HG03558 (cell line): ENCODE data around the gene TSKU.

Source experiments
- ATAC-seq: cut with Tn5 transposase; IDR thresholded peaks from one replicate; pipeline ENCODE4 v1.9.1; 2021; ENCODE audit warnings: moderate number of reproducible peaks; ENCODE audit not compliant: unreplicated experiment; ENCODE audit errors: extremely low read depth

The TSKU gene

GRCh38 chr11:76750746-76751145 is 32.4 kb upstream of the TSKU start:
- ATAC-seq = no peak

- no peak for ATAC-seq
Observed at GRCh38 chr11:76752321-76753143, 30.6 kb upstream of the TSKU start.

GRCh38 chr11:76753449-76753848 is 29.7 kb upstream of the TSKU start:
- no peak for ATAC-seq

- no peak for ATAC-seq
Observed at GRCh38 chr11:76753950-76754349, 29.2 kb upstream of the TSKU start.

GRCh38 chr11:76756341-76756741 is 26.8 kb upstream of the TSKU start:
- ATAC-seq = no peak

GRCh38 chr11:76758311-76758710 is 24.8 kb upstream of the TSKU start:
- no peak for ATAC-seq

GRCh38 chr11:76759092-76759491 is 24.1 kb upstream of the TSKU start:
- no peak for ATAC-seq

GRCh38 chr11:76759517-76759916 is 23.6 kb upstream of the TSKU start:
- ATAC-seq = no peak

GRCh38 chr11:76760236-76760635 is 22.9 kb upstream of the TSKU start:
- ATAC-seq = no peak

GRCh38 chr11:76761718-76762355 is 21.3 kb upstream of the TSKU start:
- no peak for ATAC-seq

- ATAC-seq = no peak
Observed at GRCh38 chr11:76762356-76762752, 20.8 kb upstream of the TSKU start.

- no peak for ATAC-seq
Observed at GRCh38 chr11:76762867-76763572, 20.1 kb upstream of the TSKU start.

GRCh38 chr11:76763573-76764346 is 19.4 kb upstream of the TSKU start:
- ATAC-seq = no peak

GRCh38 chr11:76764941-76765665 is 18.1 kb upstream of the TSKU start:
- no peak for ATAC-seq

- no peak for ATAC-seq
Observed at GRCh38 chr11:76765863-76766350, 17.2 kb upstream of the TSKU start.

- no peak for ATAC-seq
Observed at GRCh38 chr11:76766521-76766920, 16.6 kb upstream of the TSKU start.

- ATAC-seq = no peak
Observed at GRCh38 chr11:76767659-76768058, 15.5 kb upstream of the TSKU start.

- ATAC-seq = no peak
Observed at GRCh38 chr11:76768088-76768908, 14.9 kb upstream of the TSKU start.
